Spleen (tissue), 11 donors: ENCODE results near the gene CFAP161. TPM values are rescaled to one million over a fixed set of nuclear protein-coding genes. Genes with fewer than 3 reads are reported as not detected.

Source experiments
- DNase-seq: peaks from one replicate; pipeline ENCODE4 v3.0.0-alpha.2; 2020
- H3K27ac ChIP-seq, 8 donors: fragments of 200-600 bp; sonication (generic) in 7 of 8; 1 replicate in 4 of 8; 2 replicates in 4 of 8; pipeline versions ENCODE4 v1.5.0 to v1.8.0; 2016 to 2021; ENCODE audit warnings: inconsistent platforms in 4 of 8, mild to moderate bottlenecking in 4 of 8, moderate library complexity in 1 of 8
- H3K27me3 ChIP-seq, 7 donors: fragments of 200-600 bp; sonication (generic) in 6 of 7; replicated peaks in 1 of 7; 1 replicate in 4 of 7; 2 replicates in 3 of 7; pipeline versions ENCODE4 v1.5.0 to v1.8.0; 2016 to 2021; ENCODE audit warnings: inconsistent platforms in 3 of 7, mild to moderate bottlenecking in 1 of 7
- H3K36me3 ChIP-seq, 6 donors: fragments of 200-600 bp; sonication (generic) in 5 of 6; 1 replicate in 4 of 6; 2 replicates in 2 of 6; pipeline versions ENCODE4 v1.5.0 to v1.8.0; 2016 to 2021; ENCODE audit warnings: inconsistent platforms in 2 of 6
- H3K4me1 ChIP-seq, 6 donors: fragments of 200-600 bp; sonication (generic) in 5 of 6; 1 replicate in 3 of 6; 2 replicates in 3 of 6; pipeline versions ENCODE4 v1.5.0 to v1.8.0; 2016 to 2021; ENCODE audit warnings: inconsistent platforms in 3 of 6
- H3K4me3 ChIP-seq, 8 donors: fragments of 200-600 bp; sonication (generic) in 7 of 8; 1 replicate in 4 of 8; 2 replicates in 4 of 8; pipeline versions ENCODE4 v1.5.0 to v1.8.0; 2016 to 2021; ENCODE audit warnings: inconsistent platforms in 4 of 8, mild to moderate bottlenecking in 4 of 8, moderate library complexity in 2 of 8
- H3K9me3 ChIP-seq, 8 donors: fragments of 200-600 bp; sonication (generic) in 7 of 8; 1 replicate in 4 of 8; 2 replicates in 4 of 8; pipeline versions ENCODE4 v1.5.0 to v1.8.0; 2016 to 2021; ENCODE audit warnings: inconsistent platforms in 4 of 8
- CTCF ChIP-seq, 11 experiments: fragments of 200-600 bp in 7 of 11; fragments of 450-650 bp in 4 of 11; sonication (generic) in 4 of 11; IDR thresholded peaks in 8 of 11; conservative IDR thresholded peaks in 3 of 11; 1 replicate in 7 of 11; 2 replicates in 4 of 11; pipeline versions ENCODE4 v1.4.0 to v1.8.0; 2016 to 2021; ENCODE audit warnings: antibody characterized with exemption in 11 of 11, inconsistent platforms in 4 of 11, mild to moderate bottlenecking in 1 of 11
- POLR2A ChIP-seq, 3 donors: fragments of 450-650 bp; IDR thresholded peaks; one replicate each; pipeline ENCODE4 v1.5.1; 2017; ENCODE audit warnings: antibody characterized with exemption in 3 of 3, mild to moderate bottlenecking in 1 of 3
- POLR2AphosphoS5 ChIP-seq, 3 donors: sonication (generic); formaldehyde crosslinking; IDR thresholded peaks; one replicate each; pipeline ENCODE4 v1.5.1; 2017; ENCODE audit warnings: antibody characterized with exemption in 3 of 3
- WGBS, 5 donors: extraction: QIAGEN DNeasy Blood & Tissue Kit in 3 of 5; methylation state at CpG; one replicate each; pipeline versions ENCODE4 v1.1.5 to v1.1.7; 2013 to 2018; 5-methylcytosine and 5-hydroxymethylcytosine counted together
- intact Hi-C: fragments of 100-400 bp; cut with DNase I; formaldehyde crosslinking; loops from one replicate; pipeline ENCODE4 v1.15.0; 2023; ENCODE audit warnings: low total_unique reads
- polyA plus RNA-seq, 3 donors: library from polyadenylated mRNA; stranded (reverse); fragments of 200-250 nt; gene quantifications; one replicate each; pipeline ENCODE4 v1.2.1, GENCODE V29; 2013
- total RNA-seq, 7 donors: library from RNA; depleted of rRNA in 3 of 7; stranded (reverse); fragments of >200 nt in 3 of 7; fragmentation: NEBNext Ultra II Directional in 4 of 7; extraction: Animal tissue kit (Norgen Biotek cat#: 25700) in 4 of 7; gene quantifications; one replicate each; pipeline versions ENCODE4 v1.1.0 to v1.2.1, GENCODE V29; 2016 to 2021
- donor health status: healthy with polysubstance abuse.
- donor health status: DM: no; HTN: no; CAD: no; lungs with moderate emphysema.
- donor health status: DM: no; HTN: no; CAD: no.
- donor health status: Bipolar disorder and iron deficiency.
- donor health status: healthy.
- donor health status: DM: no; HTN: no; CAD: no.
- donor health status: DM: yes; HTN: yes; CAD: no.

The CFAP161 gene
- total and polyA plus RNA-seq, 10 donors = 0.06 to 2.0 (median 0.48) TPM; not detected in 3

- H3K9me3 ChIP-seq = no peaks in the 10 kb centered on the region
- DNase-seq = no peak
- no peaks in the 10 kb centered on the region for H3K36me3 ChIP-seq
- H3K27me3 ChIP-seq = peaks cover 0 to 29% (median 0%) of the 10 kb centered on the region in 7 donors
- intact Hi-C loops = no loop called here
- WGBS, 5 donors = 28 to 36% (median 31%) methylated on average over 5 of the region's 5 CpGs
- H3K27ac ChIP-seq = peak overlapping the region in 6 of 8 donors; percentile 29 to 71 (median 60)
- TF ChIP-seq POLR2AphosphoS5 (IDR thresholded peaks at IDR 0.05) (no peak), CTCF (IDR thresholded peaks at IDR 0.05 in 8 of 11, conservative IDR thresholded peaks at IDR 0.05 in 3 of 11) (no peak), POLR2A (IDR thresholded peaks at IDR 0.05) (no peak)
- H3K4me1 ChIP-seq = peaks cover 0 to 29% (median 2%) of the 10 kb centered on the region in 6 donors
- H3K4me3 ChIP-seq = no peak overlapping the region
Measured at GRCh38 chr15:81092559-81092902, 41.5 kb upstream of the CFAP161 start.

- intact Hi-C loops = no loop called here
- no peak overlapping the region for H3K4me3 ChIP-seq
- TF ChIP-seq CTCF (IDR thresholded peaks at IDR 0.05 in 8 of 11, conservative IDR thresholded peaks at IDR 0.05 in 3 of 11) = no peak
- no peaks in the 10 kb centered on the region for H3K36me3 ChIP-seq
- H3K27me3 ChIP-seq = peaks cover 0 to 37% (median 0%) of the 10 kb centered on the region in 7 donors
- no peak for DNase-seq
- peaks cover 0 to 43% (median 6%) of the 10 kb centered on the region in 6 donors for H3K4me1 ChIP-seq
- 89 to 95% (median 91%) methylated on average over 5 of the region's 5 CpGs for WGBS, 5 donors
- H3K27ac ChIP-seq = no peak overlapping the region
- no peaks in the 10 kb centered on the region for H3K9me3 ChIP-seq
Measured at GRCh38 chr15:81093961-81094360, 40.1 kb upstream of the CFAP161 start.

GRCh38 chr15:81095690-81096365 is 38.2 kb upstream of the CFAP161 start:
- H3K27me3 ChIP-seq = peaks cover 0 to 44% (median 0%) of the 10 kb centered on the region in 7 donors
- no peaks in the 10 kb centered on the region for H3K36me3 ChIP-seq
- WGBS, 5 donors = 65 to 74% (median 72%) methylated on average over 8 to 12 of the region's 12 CpGs
- peaks cover 0 to 57% (median 15%) of the 10 kb centered on the region in 6 donors for H3K4me1 ChIP-seq
- no peak for TF ChIP-seq POLR2AphosphoS5 (IDR thresholded peaks at IDR 0.05)
- TF ChIP-seq CTCF (IDR thresholded peaks at IDR 0.05 in 8 of 11, conservative IDR thresholded peaks at IDR 0.05 in 3 of 11) = no peak
- no peak for TF ChIP-seq POLR2A (IDR thresholded peaks at IDR 0.05)
- no peak overlapping the region for H3K4me3 ChIP-seq
- no peak for DNase-seq
- no peaks in the 10 kb centered on the region for H3K9me3 ChIP-seq
- intact Hi-C loops = no loop called here
- peak overlapping the region in 3 of 8 donors; percentile 3 to 21 (median 14) for H3K27ac ChIP-seq

- Histone ChIP-seq H3K4me3 (no peak overlapping the region), H3K27ac (no peak overlapping the region), H3K4me1 (peaks cover 0 to 57% (median 15%) of the 10 kb centered on the region in 6 donors), H3K27me3 (peaks cover 0 to 44% (median 0%) of the 10 kb centered on the region in 7 donors), H3K36me3 (no peaks in the 10 kb centered on the region), H3K9me3 (no peaks in the 10 kb centered on the region)
- DNase-seq = no peak
- TF ChIP-seq CTCF (IDR thresholded peaks at IDR 0.05 in 8 of 11, conservative IDR thresholded peaks at IDR 0.05 in 3 of 11) (no peak), POLR2A (IDR thresholded peaks at IDR 0.05) (no peak), POLR2AphosphoS5 (IDR thresholded peaks at IDR 0.05) (no peak)
- intact Hi-C loops = no loop called here
- WGBS, 5 donors = 80 to 89% (median 83%) methylated on average over 6 of the region's 6 CpGs
Measured at GRCh38 chr15:81096398-81096797, 37.7 kb upstream of the CFAP161 start.
